GM19025 (cell line): ENCODE measurements around the gene NPM1.

Experiments used
- ATAC-seq: cut with Tn5 transposase; IDR thresholded peaks from one replicate; pipeline ENCODE4 v1.9.1; 2021; ENCODE audit warnings: mild to moderate bottlenecking, low read depth, moderate library complexity; ENCODE audit not compliant: unreplicated experiment

NPM1 gene

GRCh38 chr5:171426680-171427079 is 39.0 kb downstream of the NPM1 start:
- no peak for ATAC-seq

GRCh38 chr5:171427318-171428167 is 39.9 kb downstream of the NPM1 start:
- no peak for ATAC-seq

DNA sequence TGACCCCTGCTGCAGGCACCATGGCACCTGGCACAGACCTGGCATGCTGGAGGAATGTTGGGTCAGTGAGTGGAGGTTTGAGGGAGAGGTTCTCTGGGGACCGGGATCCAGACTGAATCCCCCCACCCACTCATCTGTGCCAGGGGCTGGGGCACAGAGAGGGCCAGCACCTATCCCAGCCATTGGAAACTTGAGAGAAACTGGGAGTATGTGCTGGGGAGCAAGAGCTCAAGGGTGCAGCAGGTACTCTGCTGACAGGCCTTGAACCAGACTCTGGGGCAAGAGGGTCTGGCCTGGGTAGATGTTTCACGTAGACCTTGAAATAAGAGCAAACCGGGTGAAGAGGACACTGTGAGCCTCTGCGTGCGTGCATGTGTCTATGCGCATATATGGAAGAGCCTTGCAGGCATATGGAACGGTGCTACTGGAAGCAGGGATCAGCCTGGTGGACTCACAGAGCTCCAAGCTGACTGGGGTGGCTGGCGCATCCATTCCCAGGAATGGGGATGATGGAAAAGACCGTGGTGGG is 40.6 kb downstream of the NPM1 start:
- no peak for ATAC-seq

- no peak for ATAC-seq
These were observed 41.3 kb downstream of the NPM1 start for GRCh38 chr5:171428809-171429542.

DNA sequence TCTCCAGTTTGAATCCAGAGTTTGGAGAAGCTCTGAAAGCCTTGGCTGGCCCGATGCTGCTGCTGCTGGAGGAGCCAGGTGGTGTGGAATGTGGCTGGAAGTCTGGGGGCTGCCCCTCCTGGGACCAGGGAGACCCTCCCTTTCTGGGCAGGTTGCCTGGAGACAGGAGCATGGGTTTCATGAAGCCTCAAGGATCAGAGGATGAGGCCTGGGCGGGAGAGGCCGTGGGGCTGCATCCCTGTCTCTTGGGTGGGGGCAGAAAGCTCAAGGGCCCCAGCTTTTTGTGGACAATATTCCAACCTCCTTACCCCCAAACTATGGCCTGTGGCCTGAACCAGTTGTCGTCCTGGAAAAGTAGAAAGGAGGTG is 41.9 kb downstream of the NPM1 start:
- ATAC-seq, result no peak

- no peak for ATAC-seq
These were observed 43.7 kb downstream of the NPM1 start for GRCh38 chr5:171431251-171431777.

DNA sequence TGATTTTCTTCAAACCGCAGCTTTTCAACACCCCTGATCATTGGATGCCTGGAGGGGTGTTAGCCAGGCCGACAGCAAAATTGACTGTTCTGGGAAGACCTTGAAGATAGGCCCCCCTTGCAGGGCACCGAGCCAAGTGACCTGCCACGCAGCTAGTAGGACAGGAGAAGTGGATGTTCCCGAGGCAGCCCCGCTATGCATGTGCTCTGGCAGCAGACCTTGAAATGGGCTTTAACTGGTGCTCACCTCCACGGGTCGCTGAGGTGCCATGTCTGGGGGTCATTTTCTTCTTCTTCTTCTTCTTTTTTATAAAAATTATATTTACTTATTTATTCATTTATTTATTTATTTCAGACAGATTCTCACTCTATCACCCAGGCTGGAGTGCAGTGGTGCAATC is 44.4 kb downstream of the NPM1 start:
- no peak for ATAC-seq

DNA sequence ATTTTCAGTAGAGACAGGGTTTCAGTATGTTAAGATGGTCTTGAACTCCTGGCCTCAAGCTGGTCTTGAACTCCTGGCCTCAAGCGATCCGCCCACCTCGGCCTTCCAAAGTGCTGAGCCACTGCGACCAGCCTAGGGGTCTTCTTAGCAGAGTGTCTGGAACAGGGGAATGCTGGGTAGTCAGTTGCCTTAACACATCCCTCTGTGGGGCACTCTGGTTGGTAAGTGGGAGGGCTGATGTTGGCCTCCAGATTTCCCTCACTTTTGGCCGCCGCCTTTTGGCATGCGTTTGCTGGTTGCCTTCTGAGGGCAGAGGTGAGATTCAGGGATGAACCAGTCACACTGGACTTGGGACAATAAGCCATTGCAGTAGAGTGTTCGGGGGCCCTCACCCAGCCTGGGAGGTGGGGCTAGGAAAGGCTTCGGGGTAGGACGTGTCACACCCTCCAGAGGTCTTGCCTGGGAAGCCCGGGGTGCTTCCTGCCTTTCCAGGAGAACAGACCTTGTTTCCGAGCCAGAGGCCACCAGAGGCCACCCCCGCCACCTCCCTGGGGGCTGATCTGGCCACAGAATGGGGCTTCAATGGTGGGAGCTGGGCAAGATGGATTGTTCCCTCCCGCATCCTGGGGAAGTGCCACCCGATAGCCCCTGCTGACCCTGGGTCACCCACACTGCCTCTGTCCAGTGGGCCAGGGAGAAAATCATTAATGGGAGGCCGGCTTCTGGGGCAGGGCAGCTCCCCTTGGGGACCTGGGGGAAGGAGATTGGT is 45.1 kb downstream of the NPM1 start:
- ATAC-seq, result no peak

- no peak for ATAC-seq
These were observed 45.7 kb downstream of the NPM1 start for GRCh38 chr5:171433352-171433698.

GRCh38 chr5:171433982-171434676 is 46.5 kb downstream of the NPM1 start:
- no peak for ATAC-seq

GRCh38 chr5:171434874-171435273 is 47.2 kb downstream of the NPM1 start:
- no peak for ATAC-seq

DNA sequence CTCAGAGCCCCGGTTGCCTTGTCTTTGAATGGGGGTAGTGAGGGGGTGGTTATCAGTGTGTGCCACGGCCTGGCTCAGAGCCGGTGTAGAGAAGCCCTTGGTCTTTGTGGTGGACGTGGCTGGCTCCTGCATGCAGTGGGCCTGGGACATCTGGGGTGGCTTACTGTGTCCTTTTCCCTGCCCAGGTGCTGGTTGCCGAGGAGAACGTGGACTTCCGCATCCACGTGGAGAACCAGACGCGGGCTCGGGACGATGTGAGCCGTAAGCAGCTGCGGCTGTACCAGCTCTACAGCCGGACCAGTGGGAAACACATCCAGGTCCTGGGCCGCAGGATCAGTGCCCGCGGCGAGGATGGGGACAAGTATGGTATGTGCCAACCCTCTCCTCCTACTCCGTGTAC is 48.3 kb downstream of the NPM1 start:
- no peak for ATAC-seq

GRCh38 chr5:171436804-171437285 is 49.2 kb downstream of the NPM1 start:
- ATAC-seq, result no peak

DNA sequence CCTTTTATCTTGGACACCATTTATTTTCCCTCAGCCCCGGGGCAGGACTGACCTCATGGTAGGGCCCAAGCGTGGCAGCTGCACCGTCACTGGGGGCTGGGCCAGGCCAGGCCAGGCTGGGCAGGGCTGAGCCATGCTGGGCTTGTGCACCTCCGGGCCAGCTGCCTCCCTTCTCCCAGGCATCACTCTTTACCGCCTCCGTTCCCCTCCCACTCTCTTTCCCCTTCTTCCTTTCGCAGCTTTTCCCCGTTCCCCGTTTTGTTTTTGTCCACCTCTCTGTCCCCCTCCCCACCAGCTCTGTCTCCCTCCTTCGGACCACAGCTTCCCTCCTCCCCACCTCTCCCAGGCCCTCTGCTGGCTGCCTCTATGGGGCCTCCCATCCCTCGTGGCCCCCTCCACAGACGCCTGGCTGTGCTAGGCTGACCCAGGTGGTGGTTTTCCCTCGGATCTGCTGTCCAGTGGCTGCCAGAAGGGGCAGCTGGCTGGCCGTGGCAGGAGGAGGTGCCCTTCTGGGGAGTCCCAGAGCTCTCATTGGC is 49.7 kb downstream of the NPM1 start:
- no peak for ATAC-seq

DNA sequence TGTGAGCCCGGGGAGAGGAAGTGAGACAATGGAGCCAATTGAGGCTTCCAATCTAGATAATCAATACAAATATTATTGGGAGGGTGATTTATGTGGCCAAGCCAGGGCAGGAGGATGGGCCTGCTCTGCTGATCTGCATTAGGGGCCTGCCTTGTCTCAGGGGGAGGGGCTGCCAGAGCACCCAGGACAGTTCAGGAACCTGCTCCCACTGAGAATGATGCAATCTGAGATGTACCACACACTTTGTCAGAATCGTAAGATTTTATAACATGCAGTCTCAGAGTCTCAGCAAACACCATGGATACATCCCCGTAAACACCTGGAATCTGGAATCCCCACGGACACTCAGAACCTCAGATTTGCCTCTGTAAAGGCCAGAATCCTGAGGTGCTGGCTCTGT is 51.1 kb downstream of the NPM1 start:
- ATAC-seq, result no peak

DNA sequence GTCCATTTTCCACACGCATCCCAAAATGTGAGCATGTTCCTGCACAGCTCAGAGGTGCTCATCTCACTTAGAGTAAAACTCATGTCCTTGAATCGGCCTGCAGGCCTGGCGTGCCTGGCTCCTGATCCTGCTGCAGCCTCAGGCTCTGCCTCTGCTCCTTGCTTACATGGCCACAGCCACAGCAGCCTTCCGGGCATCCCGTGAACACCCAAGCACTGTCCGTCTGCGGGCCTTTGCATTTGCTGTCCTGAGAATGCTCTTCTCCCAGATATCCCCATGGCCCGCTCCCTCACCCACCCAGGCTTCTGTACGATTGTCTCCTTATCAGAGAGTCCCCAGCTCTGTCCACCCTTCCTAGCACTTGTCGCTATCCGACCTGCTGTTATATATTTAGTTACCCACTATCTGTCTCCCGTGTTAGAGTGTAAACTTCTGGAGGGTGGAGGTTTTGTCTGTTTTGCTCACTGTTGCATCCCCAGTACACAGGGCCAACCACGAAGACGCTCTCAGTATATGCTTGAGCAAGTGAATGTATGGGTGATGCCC is 53.7 kb downstream of the NPM1 start:
- no peak for ATAC-seq

DNA sequence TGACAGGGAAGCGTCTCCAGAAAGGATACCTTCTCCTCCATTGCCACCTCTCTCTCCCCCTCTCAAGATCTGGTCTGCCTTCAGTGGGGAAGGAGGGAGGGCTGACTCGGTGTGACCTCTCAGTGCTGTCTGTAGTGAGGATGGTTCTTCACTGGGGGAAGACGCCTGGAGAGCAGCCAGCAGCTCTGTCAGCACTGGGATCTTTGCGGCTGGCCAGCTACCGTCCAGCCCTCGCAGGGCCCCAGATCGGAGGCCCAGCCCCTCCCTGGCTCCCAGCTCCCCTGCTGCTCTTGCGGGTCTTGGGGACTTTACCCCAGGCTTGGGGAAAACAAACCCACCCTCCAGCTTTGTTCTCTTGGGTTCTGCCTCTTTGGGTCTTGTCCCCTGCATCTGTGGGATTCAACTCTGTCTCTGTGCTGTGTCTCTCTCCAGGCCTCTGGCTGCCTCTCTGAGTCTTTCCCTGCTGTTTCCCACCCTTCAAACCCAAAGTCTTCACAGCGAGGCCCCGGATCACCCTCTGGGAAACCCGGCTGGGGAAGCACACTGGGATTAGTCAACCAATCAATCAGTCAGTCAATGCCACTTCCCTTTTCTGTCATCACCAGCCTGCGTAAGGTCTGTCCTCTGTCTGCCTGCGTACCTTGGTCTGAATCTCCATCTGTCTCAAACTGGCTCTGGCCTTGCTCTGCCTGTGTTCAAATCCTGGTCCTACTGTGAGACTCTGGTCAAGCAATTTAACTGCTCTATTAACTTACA is 54.8 kb downstream of the NPM1 start:
- ATAC-seq, result no peak

DNA sequence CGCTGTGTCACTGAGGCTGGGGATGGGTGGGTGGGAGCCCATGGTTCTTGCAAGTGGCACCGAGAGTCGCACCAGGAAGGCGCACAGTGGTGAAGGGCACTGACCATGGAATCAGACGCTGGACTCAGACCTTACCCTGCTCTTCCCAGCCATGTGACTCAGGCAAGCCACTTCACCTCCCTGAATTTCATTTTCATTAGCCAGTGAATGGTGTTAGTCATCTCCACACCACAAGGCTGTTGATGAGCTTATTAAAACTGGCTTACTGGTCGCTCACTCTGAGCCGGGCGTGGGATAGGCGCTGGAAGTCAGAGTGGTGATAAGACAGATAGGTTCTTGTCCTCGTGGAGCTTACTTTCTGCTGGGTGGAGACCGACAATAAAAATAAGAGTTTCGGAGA is 56.9 kb downstream of the NPM1 start:
- no peak for ATAC-seq
